ENCODE measurements around the gene TIMM44.
A peak's percentile ranks its signal among the peaks of the same experiment; 100 is the strongest.
"Not testable (repeated sequence)": the region's sequence is repeated elsewhere in the genome, so short reads cannot be mapped to it uniquely, and the experiment has no call there.

TIMM44 gene

GRCh38 chr19:7976461-7976860 lies 33.0 kb upstream of the TIMM44 start:
- DNase-seq = no peak

- no peak for DNase-seq
Measured at GRCh38 chr19:7975037-7975436, 31.6 kb upstream of the TIMM44 start.

GRCh38 chr19:7973883-7974282 lies 30.4 kb upstream of the TIMM44 start:
- no peak for DNase-seq

DNA sequence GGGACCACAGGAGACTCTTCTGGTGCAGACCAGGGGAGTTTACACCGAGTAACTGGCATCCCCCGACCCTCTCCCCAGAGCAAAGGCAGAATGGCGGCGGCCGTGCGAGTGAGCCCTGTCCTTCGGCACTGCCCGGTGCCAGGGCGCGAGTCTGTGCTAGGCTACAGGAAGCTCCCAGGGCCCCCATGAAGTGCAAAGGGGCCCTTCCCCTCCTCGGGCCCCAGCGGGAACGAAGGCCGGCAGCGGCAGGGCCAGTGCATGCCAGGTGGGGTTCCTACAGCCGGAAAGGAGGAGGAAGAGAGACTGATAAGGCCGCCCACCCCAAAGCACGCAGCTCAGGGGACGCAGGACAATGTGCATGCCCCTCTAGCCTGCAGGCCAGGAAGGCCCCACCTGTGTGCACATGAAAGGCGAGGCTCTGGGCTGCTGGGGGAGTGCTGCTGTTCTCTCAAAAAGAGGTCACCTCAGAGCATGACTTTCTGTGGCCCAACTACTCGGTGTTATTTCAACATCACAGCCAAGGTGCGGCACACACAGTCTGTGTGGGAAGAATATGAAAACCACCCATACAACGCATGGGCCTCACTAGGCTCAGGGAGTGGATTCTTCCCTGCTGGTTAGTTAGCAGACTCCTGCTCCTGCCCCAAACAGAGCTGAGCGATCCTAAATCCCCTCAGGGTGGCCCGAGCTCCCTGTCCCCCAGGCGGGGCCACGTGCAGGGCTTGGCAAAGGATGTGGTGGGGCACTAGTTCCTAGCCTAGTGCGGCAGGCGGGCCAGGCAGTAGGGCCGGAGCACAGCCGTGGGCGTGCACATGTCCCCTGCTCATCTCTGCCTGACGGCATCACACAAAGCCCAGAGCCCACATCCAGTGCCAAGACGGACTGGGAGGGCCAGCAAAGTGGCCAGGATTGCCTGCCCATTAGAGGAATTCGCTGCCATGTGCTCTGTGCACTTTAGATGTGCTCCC lies 28.4 kb upstream of the TIMM44 start:
- DNase-seq = no peak

DNA sequence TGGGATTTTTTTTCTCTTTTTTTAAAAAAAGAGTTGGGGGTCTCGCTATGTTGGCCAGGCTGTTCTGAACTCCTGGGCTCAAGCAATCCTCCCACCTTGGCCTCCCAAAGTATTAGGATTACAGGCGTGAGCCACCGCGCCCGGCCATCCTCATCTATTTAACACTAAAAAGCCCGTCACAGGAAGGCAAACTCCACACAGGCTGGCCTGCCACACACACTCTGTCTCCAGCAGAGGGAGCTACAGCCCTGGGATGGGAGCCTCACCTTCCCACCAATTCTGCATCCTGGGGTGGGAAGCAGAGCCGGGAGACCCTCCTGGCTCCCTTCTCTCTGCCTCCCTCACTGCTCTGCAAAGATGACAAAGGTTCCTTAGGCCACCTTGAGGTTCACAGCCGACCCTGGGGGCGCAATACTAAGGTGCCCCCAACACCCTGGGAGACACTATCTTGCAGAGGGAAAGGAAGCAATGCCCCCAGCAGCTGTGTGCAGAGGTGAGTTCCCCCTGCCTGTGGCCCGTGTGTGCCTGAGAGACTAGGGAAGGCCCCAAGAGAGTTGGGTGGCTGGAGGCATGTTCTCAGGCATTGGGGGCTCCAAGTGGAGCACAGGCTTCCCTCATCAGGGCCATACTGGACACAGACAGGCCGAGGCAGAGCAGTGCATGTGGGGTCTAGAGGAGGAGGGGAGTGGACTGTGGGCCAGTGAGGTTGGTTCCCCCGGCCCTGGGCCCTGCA lies 27.4 kb upstream of the TIMM44 start:
- peak; percentile 78 for DNase-seq

GRCh38 chr19:7969555-7969939 lies 26.1 kb upstream of the TIMM44 start:
- DNase-seq = no peak

DNA sequence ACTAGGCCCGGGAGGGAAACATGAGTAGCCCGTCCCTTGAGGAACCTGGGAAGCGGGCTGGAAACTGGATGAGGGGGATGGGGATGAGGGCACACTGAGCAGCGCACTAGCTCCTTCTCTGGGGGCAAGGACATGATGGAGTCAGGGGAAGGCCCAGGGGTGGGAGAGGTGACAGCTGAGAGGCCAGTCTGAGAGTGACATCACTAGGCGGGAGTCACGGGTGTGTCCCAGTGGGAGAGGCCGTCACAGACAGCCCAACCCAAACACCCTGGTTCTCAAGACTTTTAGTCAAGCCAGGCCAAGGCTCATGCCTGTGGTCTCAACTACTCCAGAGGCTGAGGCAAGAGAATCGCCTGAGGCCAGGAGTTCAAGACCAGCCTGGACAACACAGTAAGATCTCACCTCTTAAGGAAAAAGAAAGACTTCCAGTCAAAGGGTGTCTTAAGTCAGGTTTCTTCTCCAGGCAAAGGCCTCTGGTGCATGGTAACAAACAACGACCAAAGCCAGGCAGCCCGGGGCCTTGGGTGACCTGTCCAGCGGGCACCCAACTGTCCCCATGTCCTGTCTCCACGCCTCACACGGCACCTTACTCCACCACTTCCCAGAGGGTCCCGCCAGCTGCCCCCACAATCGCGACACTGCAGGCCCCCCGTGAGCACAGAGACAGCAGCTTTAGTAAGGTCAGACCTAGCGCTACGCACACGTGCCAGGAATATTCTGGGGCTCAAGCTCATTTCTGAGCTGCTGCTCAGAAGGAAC lies 25.5 kb upstream of the TIMM44 start:
- peak; percentile 63 for DNase-seq

DNA sequence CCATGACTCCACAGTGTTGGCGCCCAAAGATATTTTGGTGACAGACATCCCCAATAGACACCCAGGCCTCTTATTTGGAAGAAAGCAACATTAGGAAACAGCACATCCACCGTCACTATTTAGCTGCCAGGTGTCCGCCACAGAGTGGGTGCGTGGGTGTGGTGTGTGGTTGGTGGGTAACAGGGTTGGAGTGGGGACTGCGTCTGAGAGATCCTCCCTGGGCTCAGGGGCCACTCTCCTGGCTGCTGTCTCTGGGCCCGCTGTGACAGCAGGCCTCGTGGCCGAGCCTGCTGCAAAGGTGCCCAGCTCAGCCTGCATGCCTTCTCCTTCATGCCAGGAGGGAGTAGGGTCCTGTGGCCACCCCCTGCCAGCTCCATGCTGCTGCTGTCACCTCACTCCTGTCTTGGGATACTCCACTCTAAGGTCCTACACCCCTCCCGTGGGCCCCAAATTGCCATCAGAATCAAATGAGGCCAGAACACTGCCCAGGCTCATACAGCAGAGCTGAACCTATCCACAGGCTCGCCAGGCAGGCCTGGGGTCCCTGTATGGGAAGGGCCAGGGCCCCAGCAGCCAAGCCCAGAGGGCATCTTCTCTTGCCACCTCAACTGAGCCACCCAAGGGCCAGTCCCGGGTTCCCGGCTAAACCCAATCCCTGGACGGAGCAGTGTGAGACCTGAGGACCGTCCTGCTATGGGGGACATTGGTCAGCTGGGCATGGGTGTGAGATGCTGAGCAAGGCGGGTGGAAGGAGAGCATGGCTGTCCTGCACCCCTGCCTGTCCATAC lies 24.7 kb upstream of the TIMM44 start:
- no peak for DNase-seq

DNA sequence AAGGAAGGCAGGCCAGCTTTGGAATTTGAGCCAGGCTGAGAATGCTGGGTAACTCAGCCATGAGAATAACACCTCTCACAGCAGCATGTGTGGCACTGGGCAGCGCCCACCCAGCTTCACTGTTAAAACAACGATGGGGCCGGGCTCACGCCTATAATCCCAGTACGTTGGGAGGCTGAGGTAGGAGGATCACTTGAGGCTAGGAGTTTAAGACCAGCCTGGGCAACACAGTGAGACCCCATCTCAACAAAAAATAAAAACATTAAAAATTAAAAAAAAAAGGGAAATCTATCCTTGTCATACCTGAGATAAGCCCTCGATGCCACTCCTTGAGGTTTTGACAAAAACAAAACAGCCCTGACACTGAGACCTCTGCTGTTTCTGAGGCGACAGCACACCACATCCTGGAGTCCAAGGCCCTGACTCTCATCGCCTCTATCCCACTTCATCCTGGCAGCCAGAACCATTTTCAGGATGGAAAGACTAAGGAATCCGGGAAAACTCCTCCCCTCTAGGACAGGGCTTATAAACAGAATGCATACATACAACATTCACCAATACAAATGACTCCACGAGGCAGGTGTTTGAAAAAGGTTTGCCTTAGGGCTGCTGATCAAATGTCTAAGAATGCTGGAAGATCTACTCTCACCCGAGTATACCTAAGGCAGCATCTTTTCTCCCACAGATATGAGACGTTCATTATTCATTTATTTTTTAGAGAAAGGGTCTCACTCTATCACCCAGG lies 22.6 kb upstream of the TIMM44 start:
- no peak for DNase-seq

GRCh38 chr19:7965259-7965841 lies 21.9 kb upstream of the TIMM44 start:
- no peak for DNase-seq

GRCh38 chr19:7963566-7963965 lies 20.1 kb upstream of the TIMM44 start:
- DNase-seq = no peak

DNA sequence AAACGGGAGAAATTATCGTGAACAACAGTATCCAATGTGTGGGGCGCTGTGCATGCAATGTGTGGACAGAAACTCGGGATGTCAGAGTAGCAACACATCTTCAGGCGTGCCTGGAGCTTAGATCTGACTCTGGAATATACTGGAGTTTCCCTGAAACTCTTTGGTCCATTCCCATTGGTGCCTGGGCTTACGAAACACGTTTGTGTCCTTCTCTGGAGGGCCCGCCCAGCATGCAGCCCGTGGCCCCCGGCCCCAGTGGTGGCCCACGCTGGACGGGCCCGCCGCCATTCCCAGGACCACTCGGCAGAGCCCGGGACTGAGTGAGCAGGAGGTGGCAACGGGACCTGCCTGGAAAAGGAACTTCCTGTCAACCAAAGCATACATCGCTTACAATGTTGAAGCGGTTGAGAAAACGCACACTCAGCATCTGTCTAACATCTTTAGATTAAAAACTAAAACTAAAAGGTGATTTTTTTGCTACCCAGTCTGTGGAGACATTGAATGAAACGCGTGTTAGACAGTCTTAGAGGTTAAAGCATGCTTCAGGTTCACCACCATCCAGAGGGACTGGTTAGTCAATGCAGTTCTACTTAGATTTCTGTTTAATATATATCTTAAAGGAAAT lies 19.3 kb upstream of the TIMM44 start:
- DNase-seq = no peak

GRCh38 chr19:7961920-7962626 lies 18.6 kb upstream of the TIMM44 start:
- no peak for DNase-seq

DNA sequence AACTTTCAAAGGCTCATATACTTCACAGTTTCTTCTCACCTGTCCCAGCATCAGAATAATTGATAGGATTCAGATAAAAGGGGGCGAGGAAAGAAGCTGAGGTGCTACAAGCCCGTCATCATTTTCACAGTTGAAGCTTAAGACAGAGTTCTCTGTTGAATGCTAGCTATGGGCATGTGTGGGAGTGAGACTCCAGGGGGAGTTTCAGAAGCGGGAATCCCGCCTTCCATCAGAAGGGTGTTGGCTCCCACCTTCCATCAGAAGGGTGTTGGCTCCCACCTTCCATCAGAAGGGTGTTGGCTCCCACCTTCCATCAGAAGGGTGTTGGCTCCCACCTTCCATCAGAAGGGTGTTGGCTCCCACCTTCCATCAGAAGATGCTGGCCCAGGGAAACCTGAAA lies 17.6 kb upstream of the TIMM44 start:
- DNase-seq = not testable (repeated sequence)

DNA sequence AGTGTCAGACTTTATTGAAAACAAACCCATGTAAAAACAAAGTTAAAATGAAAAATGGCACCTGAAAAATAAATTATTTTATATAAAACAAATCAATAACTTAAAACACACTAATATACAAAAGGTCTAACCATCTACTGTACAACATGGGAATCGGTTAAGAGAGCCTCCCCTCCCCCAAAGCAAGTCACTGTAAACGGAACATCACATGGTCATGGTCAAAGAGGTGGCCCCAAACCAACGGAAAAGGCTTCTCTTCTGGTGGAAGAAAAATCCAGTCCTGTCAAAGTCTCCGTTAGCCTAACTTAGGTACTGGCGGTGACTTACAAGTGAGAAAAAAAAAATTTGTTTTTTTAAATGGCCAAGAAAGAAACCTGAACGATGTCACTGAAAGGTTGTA lies 15.7 kb upstream of the TIMM44 start:
- peak; percentile 63 for DNase-seq

- DNase-seq = no peak
Measured at GRCh38 chr19:7955696-7956095, 12.2 kb upstream of the TIMM44 start.

- no peak for DNase-seq
Measured at GRCh38 chr19:7953576-7953975, 10.1 kb upstream of the TIMM44 start.

- DNase-seq = no peak
Measured at GRCh38 chr19:7953060-7953459, 9.6 kb upstream of the TIMM44 start.

- DNase-seq = no peak
Measured at GRCh38 chr19:7947939-7948338, 4.5 kb upstream of the TIMM44 start.

GRCh38 chr19:7944177-7944761 lies 803 bp upstream of the TIMM44 start:
- DNase-seq = peak; percentile 95

All from hematopoietic multipotent progenitor cell treated with erythropoietin and hydrocortisone succinate and interleukin-3 and kit ligand, for 6 days (in vitro differentiated cells).